ENCODE data around the gene CA12. TPM values are rescaled to one million over a fixed set of nuclear protein-coding genes. Genes with fewer than 3 reads are reported as not detected.

CA12 gene
- total and polyA plus RNA-seq, 10 of the 15 experiments (the other 5 are each of a cell fraction or from before 2014, with no cell fraction given) = 0.03 to 0.10 TPM; not detected in 8

GRCh38 chr15:63372753-63373152, 8.9 kb downstream of the CA12 start (continued):
- TF ChIP-seq RCOR1 (conservative IDR thresholded peaks at IDR 0.05; ENCODE audit: low read depth, low read length) (no peak), EGR1 (IDR thresholded peaks at IDR 0.05; ENCODE audit: borderline replicate concordance in 1 of 2, low read depth in 2 of 2, low read length in 2 of 2) (no peak), PKNOX1 (IDR thresholded peaks at IDR 0.05) (no peak), TCF7 (IDR thresholded peaks at IDR 0.05; ENCODE audit: borderline replicate concordance) (no peak), MTA2 (IDR thresholded peaks at IDR 0.05; ENCODE audit: low read depth) (no peak), ATF2 (IDR thresholded peaks at IDR 0.05; ENCODE audit: low read length) (no peak), SUZ12 (IDR thresholded peaks at IDR 0.05; ENCODE audit: unreplicated experiment) (no peak), GABPA (IDR thresholded peaks at IDR 0.05; ENCODE audit: low read depth) (no peak), CREB1 (IDR thresholded peaks at IDR 0.05; ENCODE audit: low read depth) (no peak), HSF1 (IDR thresholded peaks at IDR 0.05; ENCODE audit: low read depth, low read length) (no peak), RELA (IDR thresholded peaks at IDR 0.05; ENCODE audit: borderline replicate concordance, partially characterized antibody) (no peak), NFYA (IDR thresholded peaks at IDR 0.05; ENCODE audit: borderline replicate concordance, low read depth, low read length) (no peak)
- TF ChIP-seq, protein P1, sequence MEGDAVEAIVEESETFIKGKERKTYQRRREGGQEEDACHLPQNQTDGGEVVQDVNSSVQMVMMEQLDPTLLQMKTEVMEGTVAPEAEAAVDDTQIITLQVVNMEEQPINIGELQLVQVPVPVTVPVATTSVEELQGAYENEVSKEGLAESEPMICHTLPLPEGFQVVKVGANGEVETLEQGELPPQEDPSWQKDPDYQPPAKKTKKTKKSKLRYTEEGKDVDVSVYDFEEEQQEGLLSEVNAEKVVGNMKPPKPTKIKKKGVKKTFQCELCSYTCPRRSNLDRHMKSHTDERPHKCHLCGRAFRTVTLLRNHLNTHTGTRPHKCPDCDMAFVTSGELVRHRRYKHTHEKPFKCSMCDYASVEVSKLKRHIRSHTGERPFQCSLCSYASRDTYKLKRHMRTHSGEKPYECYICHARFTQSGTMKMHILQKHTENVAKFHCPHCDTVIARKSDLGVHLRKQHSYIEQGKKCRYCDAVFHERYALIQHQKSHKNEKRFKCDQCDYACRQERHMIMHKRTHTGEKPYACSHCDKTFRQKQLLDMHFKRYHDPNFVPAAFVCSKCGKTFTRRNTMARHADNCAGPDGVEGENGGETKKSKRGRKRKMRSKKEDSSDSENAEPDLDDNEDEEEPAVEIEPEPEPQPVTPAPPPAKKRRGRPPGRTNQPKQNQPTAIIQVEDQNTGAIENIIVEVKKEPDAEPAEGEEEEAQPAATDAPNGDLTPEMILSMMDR (IDR thresholded peaks at IDR 0.05 in 2 of 3, conservative IDR thresholded peaks at IDR 0.05 in 1 of 3; ENCODE audit: control insufficient read depth in 2 of 3, extremely low read depth in 1 of 3, insufficient read depth in 1 of 3, low read depth in 3 of 3, low read length in 3 of 3) = no peak
